H9 (cell line): ENCODE results near the gene SLC43A1. TPM values are rescaled to one million over a fixed set of nuclear protein-coding genes. Genes with fewer than 3 reads are reported as not detected.

Source experiments
- DNase-seq: peaks from one replicate; pipeline ENCODE4 v3.0.0-alpha.2; 2017
- H2AFZ ChIP-seq: one replicate; pipeline ENCODE4 v1.6.1; 2013; ENCODE audit warnings: mild to moderate bottlenecking, low read length, control low read depth, moderate library complexity
- H2AK5ac ChIP-seq: 2 replicates; pipeline ENCODE4 v1.6.1; 2013; ENCODE audit warnings: low read length, control low read depth, mixed read lengths; ENCODE audit not compliant: insufficient read length
- H2BK120ac ChIP-seq: one replicate; pipeline ENCODE4 v1.6.1; 2013; ENCODE audit warnings: low read depth, mild to moderate bottlenecking, low read length, control low read depth, inconsistent platforms; ENCODE audit not compliant: poor library complexity, severe bottlenecking
- H2BK12ac ChIP-seq: 2 replicates; pipeline ENCODE4 v1.6.1; 2013; ENCODE audit warnings: low read length, control low read depth, mixed read lengths, low read depth; ENCODE audit not compliant: insufficient read length
- H2BK15ac ChIP-seq: 2 replicates; pipeline ENCODE4 v1.6.1; 2013; ENCODE audit warnings: low read depth, low read length, control low read depth
- H2BK20ac ChIP-seq: one replicate; pipeline ENCODE4 v1.6.1; 2013; ENCODE audit warnings: low read depth, mild to moderate bottlenecking, low read length, control low read depth, inconsistent platforms; ENCODE audit not compliant: poor library complexity, severe bottlenecking
- H2BK5ac ChIP-seq: 2 replicates; pipeline ENCODE4 v1.6.1; 2013; ENCODE audit warnings: low read length, control low read depth, mixed read lengths; ENCODE audit not compliant: insufficient read length
- H3K14ac ChIP-seq: 2 replicates; pipeline ENCODE4 v1.6.1; 2013; ENCODE audit warnings: low read length, control low read depth; ENCODE audit not compliant: insufficient read depth
- H3K18ac ChIP-seq: 2 replicates; pipeline ENCODE4 v1.6.1; 2013; ENCODE audit warnings: low read depth, mild to moderate bottlenecking, mixed read lengths, low read length, control low read depth; ENCODE audit not compliant: insufficient read length
- H3K23ac ChIP-seq: 2 replicates; pipeline ENCODE4 v1.6.1; 2013; ENCODE audit warnings: low read length, control low read depth, mixed read lengths, low read depth; ENCODE audit not compliant: insufficient read length
- H3K23me2 ChIP-seq: 2 replicates; pipeline ENCODE4 v1.6.1; 2013; ENCODE audit warnings: low read depth, mild to moderate bottlenecking, mixed read lengths, low read length, control low read depth; ENCODE audit not compliant: insufficient read length, poor library complexity, severe bottlenecking
- H3K27ac ChIP-seq: 2 replicates; pipeline ENCODE4 v1.5.1; 2013; ENCODE audit warnings: low read length, control low read depth, mixed read lengths, low read depth; ENCODE audit not compliant: insufficient read length
- H3K27me3 ChIP-seq: 2 replicates; pipeline ENCODE4 v1.6.1; 2013; ENCODE audit warnings: low read length, control low read depth, inconsistent platforms; ENCODE audit not compliant: insufficient read depth
- H3K4ac ChIP-seq: 2 replicates; pipeline ENCODE4 v1.6.1; 2013; ENCODE audit warnings: low read depth, mild to moderate bottlenecking, control low read depth, inconsistent platforms, low read length, moderate library complexity
- H3K4me1 ChIP-seq: 2 replicates; pipeline ENCODE4 v1.6.1; 2013; ENCODE audit warnings: low read length, control low read depth, inconsistent platforms; ENCODE audit not compliant: insufficient read depth
- H3K4me2 ChIP-seq: 2 replicates; pipeline ENCODE4 v1.6.1; 2013; ENCODE audit warnings: low read length, control low read depth, mixed read lengths; ENCODE audit not compliant: insufficient read length, insufficient read depth
- H3K56ac ChIP-seq: 2 replicates; pipeline ENCODE4 v1.6.1; 2013; ENCODE audit warnings: low read depth, mild to moderate bottlenecking, mixed read lengths, low read length, control low read depth; ENCODE audit not compliant: insufficient read length
- H3K79me1 ChIP-seq: 2 replicates; pipeline ENCODE4 v1.6.1; 2013; ENCODE audit warnings: low read depth, mild to moderate bottlenecking, moderate library complexity, low read length, control low read depth, inconsistent platforms; ENCODE audit not compliant: insufficient read depth, poor library complexity, severe bottlenecking
- H3K79me2 ChIP-seq: 2 replicates; pipeline ENCODE4 v1.6.1; 2013; ENCODE audit warnings: low read length, control low read depth, inconsistent platforms; ENCODE audit not compliant: insufficient read depth
- H3K9ac ChIP-seq: 2 replicates; pipeline ENCODE4 v1.6.1; 2013; ENCODE audit warnings: low read length, control low read depth, mixed read lengths; ENCODE audit not compliant: insufficient read length; ENCODE audit errors: extremely low read depth
- H3K9me3 ChIP-seq: one replicate; pipeline ENCODE4 v1.6.1; 2013; ENCODE audit warnings: low read depth, low read length, inconsistent platforms; ENCODE audit not compliant: control insufficient read depth
- H3T11ph ChIP-seq: one replicate; pipeline ENCODE4 v1.6.1; 2013; ENCODE audit warnings: mild to moderate bottlenecking, low read length, control low read depth, inconsistent platforms
- H4K20me1 ChIP-seq: one replicate; pipeline ENCODE4 v1.6.1; 2013; ENCODE audit not compliant: control insufficient read depth, insufficient read length, insufficient read depth
- H4K5ac ChIP-seq: 2 replicates; pipeline ENCODE4 v1.6.1; 2013; ENCODE audit warnings: low read depth, mild to moderate bottlenecking, mixed read lengths, low read length, control low read depth; ENCODE audit not compliant: insufficient read length
- H4K8ac ChIP-seq: replicated peaks from 2 replicates; pipeline ENCODE4 v1.6.1; 2013; ENCODE audit warnings: low read length, control low read depth, mixed read lengths, low read depth; ENCODE audit not compliant: insufficient read length
- H4K91ac ChIP-seq: 2 replicates; pipeline ENCODE4 v1.6.1; 2013; ENCODE audit warnings: low read depth, mild to moderate bottlenecking, moderate library complexity, mixed read lengths, low read length, control low read depth; ENCODE audit not compliant: insufficient read length
- H3K27ac Mint-ChIP-seq, 3 experiments: 2 replicates in 2 of 3; 3 replicates in 1 of 3; pipeline ENCODE4 v1.8.0; 2020 to 2021; ENCODE audit warnings: mixed read lengths in 3 of 3, mild to moderate bottlenecking in 1 of 3, moderate library complexity in 1 of 3
- H3K27me3 Mint-ChIP-seq: 2 replicates; pipeline ENCODE4 v1.8.0; 2021; ENCODE audit warnings: low read depth, mild to moderate bottlenecking, moderate library complexity, mixed read lengths
- H3K36me3 Mint-ChIP-seq, 3 experiments: 2 replicates in 2 of 3; 3 replicates in 1 of 3; pipeline ENCODE4 v1.8.0; 2020 to 2021; ENCODE audit warnings: low read depth in 3 of 3, mixed read lengths in 3 of 3; ENCODE audit not compliant: insufficient read depth in 1 of 3
- H3K4me1 Mint-ChIP-seq, 2 experiments: 2 replicates each; pipeline ENCODE4 v1.8.0; 2020; ENCODE audit warnings: mixed read lengths in 2 of 2
- H3K4me3 Mint-ChIP-seq, 2 experiments: 2 replicates in 1 of 2; 3 replicates in 1 of 2; pipeline ENCODE4 v1.8.0; 2020 to 2021; ENCODE audit warnings: mild to moderate bottlenecking in 2 of 2, mixed read lengths in 2 of 2, moderate library complexity in 1 of 2
- H3K9me3 Mint-ChIP-seq, 2 experiments: 2 replicates in 1 of 2; 3 replicates in 1 of 2; pipeline ENCODE4 v1.8.0; 2020; ENCODE audit warnings: mild to moderate bottlenecking in 2 of 2, mixed read lengths in 2 of 2, moderate library complexity in 1 of 2
- WGBS: extraction: QIAGEN DNeasy Blood & Tissue Kit; methylation state at CpG from one replicate; pipeline ENCODE4 v1.1.7; 2013; ENCODE audit warnings: missing lambda C conversion rate, low lambda C conversion rate, mixed read lengths; ENCODE audit not compliant: insufficient read length; ENCODE audit errors: extremely low coverage; 5-methylcytosine and 5-hydroxymethylcytosine counted together
- total RNA-seq: library from RNA; stranded (reverse); gene quantifications from 2 replicates; pipeline ENCODE4 v1.2.1, GENCODE V29; 2021
- TF ChIP-seq, protein P1 (sequence below): fragments of 200-600 bp; sonication (generic); conservative IDR thresholded peaks from 3 replicates; pipeline ENCODE4 v1.8.0; 2021; ENCODE audit warnings: antibody characterized with exemption, mild to moderate bottlenecking

Gene SLC43A1
- total RNA-seq, 1 experiment from 2014 or later = 17.0 TPM

DNA sequence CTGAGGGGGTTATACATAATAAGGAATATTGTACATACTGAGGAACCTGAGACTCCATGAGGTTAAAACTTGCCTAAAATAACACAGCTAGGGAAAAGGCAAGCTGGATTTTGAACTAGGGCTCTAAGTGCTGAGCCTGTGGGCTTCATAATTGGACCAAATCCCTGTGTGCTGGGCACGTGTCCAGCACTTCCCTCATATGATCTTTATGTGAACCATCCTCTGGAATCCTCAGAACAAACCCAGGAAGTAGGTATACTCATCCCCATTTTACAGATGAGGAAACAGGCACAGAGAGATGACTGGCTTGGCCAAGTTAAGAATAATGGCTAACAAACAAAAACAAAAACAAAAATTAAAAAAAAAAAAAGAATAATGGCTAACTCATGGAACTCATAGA lies 40.3 kb downstream of the SLC43A1 start:
- TF ChIP-seq, protein P1, sequence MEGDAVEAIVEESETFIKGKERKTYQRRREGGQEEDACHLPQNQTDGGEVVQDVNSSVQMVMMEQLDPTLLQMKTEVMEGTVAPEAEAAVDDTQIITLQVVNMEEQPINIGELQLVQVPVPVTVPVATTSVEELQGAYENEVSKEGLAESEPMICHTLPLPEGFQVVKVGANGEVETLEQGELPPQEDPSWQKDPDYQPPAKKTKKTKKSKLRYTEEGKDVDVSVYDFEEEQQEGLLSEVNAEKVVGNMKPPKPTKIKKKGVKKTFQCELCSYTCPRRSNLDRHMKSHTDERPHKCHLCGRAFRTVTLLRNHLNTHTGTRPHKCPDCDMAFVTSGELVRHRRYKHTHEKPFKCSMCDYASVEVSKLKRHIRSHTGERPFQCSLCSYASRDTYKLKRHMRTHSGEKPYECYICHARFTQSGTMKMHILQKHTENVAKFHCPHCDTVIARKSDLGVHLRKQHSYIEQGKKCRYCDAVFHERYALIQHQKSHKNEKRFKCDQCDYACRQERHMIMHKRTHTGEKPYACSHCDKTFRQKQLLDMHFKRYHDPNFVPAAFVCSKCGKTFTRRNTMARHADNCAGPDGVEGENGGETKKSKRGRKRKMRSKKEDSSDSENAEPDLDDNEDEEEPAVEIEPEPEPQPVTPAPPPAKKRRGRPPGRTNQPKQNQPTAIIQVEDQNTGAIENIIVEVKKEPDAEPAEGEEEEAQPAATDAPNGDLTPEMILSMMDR = no peak
- peaks cover 2% of the 10 kb centered on the region; the same call in 1 of the 2 replicates for H3K4me1 ChIP-seq
- no peak overlapping the region for H2BK5ac ChIP-seq
- no peak overlapping the region for H2BK12ac ChIP-seq
- no peak overlapping the region for H3K9ac ChIP-seq
- WGBS = no CpG with 5 or more reads among the region's 1 CpG
- no peak overlapping the region for H4K8ac ChIP-seq
- Mint-ChIP-seq H3K27ac (no peak overlapping the region), H3K27me3 (peaks cover 64% of the 10 kb centered on the region), H3K4me3 (no peak overlapping the region), H3K9me3 (no peaks in the 10 kb centered on the region; a peak in 2 of 5 replicates), H3K36me3 (peaks cover 7 to 9% (median 8%) of the 10 kb centered on the region in 3 experiments; a peak in 4 of 7 replicates), H3K4me1 (peaks cover 27 to 51% of the 10 kb centered on the region in 2 experiments)
- H3T11ph ChIP-seq = no peak overlapping the region
- no peak overlapping the region for H3K56ac ChIP-seq
- no peak overlapping the region for H3K27ac ChIP-seq
- H3K4ac ChIP-seq = no peak overlapping the region
- H2BK120ac ChIP-seq = no peak overlapping the region
- H2BK20ac ChIP-seq = no peak overlapping the region
- no peaks in the 10 kb centered on the region for H3K79me1 ChIP-seq
- H4K20me1 ChIP-seq = no peaks in the 10 kb centered on the region
- H2BK15ac ChIP-seq = no peak overlapping the region
- no peak for DNase-seq
- no peak overlapping the region for H3K14ac ChIP-seq
- H3K23me2 ChIP-seq = peaks cover 6% of the 10 kb centered on the region
- H2AFZ ChIP-seq = no peak overlapping the region
- H3K9me3 ChIP-seq = no peaks in the 10 kb centered on the region
- H2AK5ac ChIP-seq = no peak overlapping the region
- H4K5ac ChIP-seq = no peak overlapping the region
- H3K27me3 ChIP-seq = peaks cover 6% of the 10 kb centered on the region; the same call in 1 of the 2 replicates
- H3K18ac ChIP-seq = no peak overlapping the region
- no peak overlapping the region for H4K91ac ChIP-seq
- H3K4me2 ChIP-seq = no peak overlapping the region
- H3K23ac ChIP-seq = no peak overlapping the region
- no peaks in the 10 kb centered on the region for H3K79me2 ChIP-seq
